HepG2 (cell line): ENCODE measurements around the gene AHNAK. TPM values are rescaled to one million over a fixed set of nuclear protein-coding genes. Genes with fewer than 3 reads are reported as not detected.
A peak's percentile ranks its signal among the peaks of the same experiment; 100 is the strongest.

Experiments
- ATAC-seq: fragments of 200-7000 bp; cut with Tn5 transposase; 3 replicates; pipeline ENCODE4 v1.9.1; 2020; ENCODE audit warnings: mild to moderate bottlenecking, moderate library complexity
- BruUV-seq: library from RNA; stranded (reverse); fragments of 400-500 nt; replicated peaks from 2 replicates; lab custom pipeline; 2021; lab: Mats Ljungman, UMichigan
- CTCF ChIA-PET: fragments of 300-600 bp; formaldehyde crosslinking; extraction: SDS; loops from one replicate; lab custom pipeline; 2021; ENCODE audit warnings: low total read pairs, inconsistent platforms, low intra/inter-chr PET ratio; lab: Yijun Ruan, JAX
- POLR2A ChIA-PET: fragments of 350-600 bp; sonication (Branson Sonifier 250); formaldehyde crosslinking; loops from one replicate; lab custom pipeline; 2020; ENCODE audit warnings: antibody characterized with exemption, inconsistent platforms; lab: Yijun Ruan, JAX
- DNase-seq: peaks from one replicate; pipeline ENCODE4 v3.0.0-alpha.2; 2015; ENCODE audit warnings: low spot score
- FAIRE-seq: peaks from 3 replicates; lab custom pipeline; 2011; peaks lifted over from hg19 to GRCh38; lab: Jason Lieb, UNC
- H2AFZ ChIP-seq: one replicate; pipeline ENCODE4 v1.6.1; 2011; ENCODE audit warnings: low read length, inconsistent platforms
- H3K27ac ChIP-seq: fragments of 300-600 bp; 3 replicates; pipeline ENCODE4 v1.8.0; 2011; ENCODE audit warnings: mixed run types, mild to moderate bottlenecking, mixed read lengths, low read length, inconsistent platforms; ENCODE audit not compliant: insufficient read depth; ENCODE audit errors: extremely low read length
- H3K27me3 ChIP-seq, 2 experiments: fragments of 200-600 bp in 1 of 2; 2 replicates in 1 of 2; 3 replicates in 1 of 2; pipeline versions ENCODE4 v1.6.0 to v1.8.0; 2011; ENCODE audit warnings: low read length in 2 of 2, mild to moderate bottlenecking in 2 of 2, moderate library complexity in 2 of 2, inconsistent platforms in 1 of 2; ENCODE audit not compliant: insufficient read depth in 2 of 2, control insufficient read depth in 1 of 2
- H3K36me3 ChIP-seq, 2 experiments: fragments of 200-600 bp in 1 of 2; replicated peaks in 1 of 2; 2 replicates in 1 of 2; 3 replicates in 1 of 2; pipeline versions ENCODE4 v1.5.1 to v1.8.0; 2011; ENCODE audit warnings: low read length in 2 of 2, inconsistent platforms in 1 of 2; ENCODE audit not compliant: insufficient read depth in 2 of 2, control insufficient read depth in 1 of 2
- H3K4me1 ChIP-seq: 2 replicates; pipeline ENCODE4 v1.5.1; 2012; ENCODE audit warnings: low read length, inconsistent platforms; ENCODE audit not compliant: insufficient read depth
- H3K4me2 ChIP-seq: 2 replicates; pipeline ENCODE4 v1.6.0; 2011; ENCODE audit warnings: low read depth, low read length, inconsistent platforms
- H3K4me3 ChIP-seq, 3 experiments: fragments of 200-600 bp in 1 of 3; sonication (generic), shearing (Covaris generic) in 1 of 3; replicated peaks in 1 of 3; 2 replicates each; pipeline ENCODE4 v1.5.1; 2011 to 2016; ENCODE audit warnings: low read length in 3 of 3, inconsistent platforms in 2 of 3, low read depth in 2 of 3, mild to moderate bottlenecking in 2 of 3, control low read depth in 1 of 3, mixed read lengths in 1 of 3; ENCODE audit not compliant: insufficient read depth in 1 of 3
- H3K79me2 ChIP-seq: one replicate; pipeline ENCODE4 v1.6.1; 2011; ENCODE audit warnings: low read length, inconsistent platforms; ENCODE audit not compliant: insufficient read depth
- H3K9ac ChIP-seq: 2 replicates; pipeline ENCODE4 v1.6.0; 2011; ENCODE audit warnings: mild to moderate bottlenecking, low read depth, low read length, inconsistent platforms; ENCODE audit not compliant: insufficient read depth
- H3K9me3 ChIP-seq: 2 replicates; pipeline ENCODE4 v1.5.1; 2012; ENCODE audit warnings: mild to moderate bottlenecking, low read length
- H4K20me1 ChIP-seq: 2 replicates; pipeline ENCODE4 v1.6.0; 2011; ENCODE audit warnings: inconsistent platforms, mild to moderate bottlenecking, low read length, moderate library complexity; ENCODE audit not compliant: insufficient read depth
- NFE2L2 ChIP-seq: fragments of 150-350 bp; IDR thresholded peaks from 2 replicates; pipeline ENCODE4 v1.6.1; 2014; ENCODE audit warnings: low read length
- SRY ChIP-seq: sonication (generic); formaldehyde crosslinking; IDR thresholded peaks from 2 replicates; pipeline ENCODE4 v1.8.0; 2022; ENCODE audit warnings: mild to moderate bottlenecking, missing genetic modification reagents
- TEAD3 ChIP-seq: optimal IDR thresholded peaks from 2 replicates; pipeline ENCODE3; 2016; ENCODE audit warnings: borderline replicate concordance
- ZNF792 ChIP-seq: IDR thresholded peaks from 2 replicates; pipeline ENCODE4 v1.6.1; 2016
- WGBS: methylation state at CpG from one replicate; pipeline ENCODE4 v1.1.6; 2017; ENCODE audit warnings: low lambda C conversion rate; 5-methylcytosine and 5-hydroxymethylcytosine counted together
- in situ Hi-C: cut with HindIII; loops from 2 replicates; pipeline ENCODE4 v1.10.0; 2017; ENCODE audit warnings: low pct_unique_long_range_greater_than_20kb; ENCODE audit not compliant: extremely low pct_ligation_motif_present
- intact Hi-C: fragments of 100-400 bp; cut with micrococcal nuclease; formaldehyde crosslinking; loops from one replicate; pipeline ENCODE4 v1.10.0; 2022; ENCODE audit not compliant: unreplicated experiment
- polyA plus RNA-seq, 8 experiments: library from polyadenylated mRNA; depleted of rRNA in 3 of 8; stranded (reverse) in 7 of 8; unstranded in 1 of 8; fragments of >200 nt; fragmentation: Illumina TruSeq in 4 of 8; extraction: Trizol in 4 of 8; gene quantifications; 2 replicates each; pipeline versions ENCODE4 v1.2.1 to v1.2.3, GENCODE V29; 2011 to 2016; ENCODE audit warnings: low read depth in 4 of 8, missing spikeins in 1 of 8, mixed read lengths in 1 of 8; ENCODE audit not compliant: insufficient read depth in 1 of 8
- total RNA-seq, 5 experiments: library from RNA; depleted of rRNA; stranded (reverse); fragments of >200 nt; fragmentation: Illumina TruSeq; extraction: Trizol; gene quantifications; 2 replicates each; pipeline ENCODE4 v1.2.3, GENCODE V29; 2016; ENCODE audit warnings: low read depth in 1 of 5

AHNAK gene
- total and polyA plus RNA-seq, 2 of the 13 experiments (the other 11 are each of a cell fraction or from before 2014, with no cell fraction given): 23.4 to 25.0 TPM

DNA sequence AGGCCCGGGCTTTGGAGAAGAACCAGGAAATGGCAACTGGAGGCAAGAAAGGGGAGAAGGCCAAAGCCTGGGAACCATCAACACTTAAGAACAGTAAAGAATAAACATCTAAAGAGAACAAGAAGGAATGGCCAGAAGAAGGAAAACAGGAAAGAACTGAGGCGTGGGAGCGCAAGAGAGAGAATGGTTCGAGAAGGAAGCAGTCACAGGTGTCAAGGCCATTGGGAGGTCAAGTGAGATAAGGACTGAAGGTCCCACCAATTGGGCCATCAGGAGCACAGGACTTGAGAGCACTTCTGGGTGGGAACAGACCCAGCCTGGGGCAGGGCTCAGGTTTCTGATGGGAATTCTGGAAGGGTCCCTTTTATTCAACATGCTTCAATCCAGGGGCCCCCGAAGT, 128.5 kb downstream of the AHNAK start:
- no peak for TF ChIP-seq SRY (CRISPR knock-in tag)
- TF ChIP-seq ZNF792 (CRISPR knock-in tag): no peak
- no peaks in the 10 kb centered on the region for H3K36me3 ChIP-seq
- H3K4me3 ChIP-seq: no peak overlapping the region
- no peak overlapping the region for H2AFZ ChIP-seq
- H3K9ac ChIP-seq: no peak overlapping the region
- no peaks in the 10 kb centered on the region for H3K9me3 ChIP-seq
- 53% methylated on average over 4 of the region's 5 CpGs for WGBS
- no TSS peak for BruUV-seq
- DNase-seq (no peak), FAIRE-seq (no peak), ATAC-seq (no peak)
- H3K27me3 ChIP-seq: peaks cover 0 to 25% of the 10 kb centered on the region in 2 experiments; a peak in 3 of 5 replicates
- peaks cover 18% of the 10 kb centered on the region for H3K4me1 ChIP-seq
- intact Hi-C loops: no loop called here
- ChIA-PET CTCF (no interaction called here), POLR2A (no interaction called here)
- in situ Hi-C loops: no loop called here
- H3K27ac ChIP-seq: no peak overlapping the region
- no peak overlapping the region for H3K4me2 ChIP-seq
- no peaks in the 10 kb centered on the region for H3K79me2 ChIP-seq
- no peaks in the 10 kb centered on the region for H4K20me1 ChIP-seq

DNA sequence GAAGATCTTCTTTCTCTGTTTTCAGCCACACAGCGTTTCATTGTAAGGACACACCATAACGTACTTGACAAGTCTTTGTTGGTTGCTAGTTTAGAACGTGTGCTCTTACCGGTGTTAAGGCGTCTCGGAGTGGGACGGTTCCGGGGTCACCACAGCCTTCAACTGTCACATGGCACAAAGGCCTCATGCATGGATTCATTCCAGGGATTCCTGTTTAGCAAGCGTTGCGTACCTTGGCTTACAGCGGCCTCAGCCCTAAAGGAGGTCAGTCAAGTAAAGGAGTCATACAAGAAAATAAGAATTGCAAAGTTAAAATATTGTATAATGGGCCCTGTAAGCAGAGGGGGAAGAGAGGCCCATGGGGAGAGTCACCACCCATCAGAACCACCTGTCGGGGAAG, 130.0 kb downstream of the AHNAK start:
- H4K20me1 ChIP-seq: no peaks in the 10 kb centered on the region
- H3K4me3 ChIP-seq: no peak overlapping the region
- H3K4me2 ChIP-seq: peak overlapping the region; percentile 35; the same call in 1 of the 2 replicates
- ATAC-seq (peak; percentile 37; the same call in 2 of the 3 replicates), DNase-seq (no peak), FAIRE-seq (no peak)
- no TSS peak for BruUV-seq
- in situ Hi-C loops (no loop called here), intact Hi-C loops (no loop called here)
- H3K36me3 ChIP-seq: no peaks in the 10 kb centered on the region
- TF ChIP-seq NFE2L2 (no peak), TEAD3 (CRISPR knock-in tag) (peak; percentile 72)
- H2AFZ ChIP-seq: no peak overlapping the region
- ChIA-PET POLR2A (no interaction called here), CTCF (no interaction called here)
- H3K9me3 ChIP-seq: no peaks in the 10 kb centered on the region
- H3K4me1 ChIP-seq: peaks cover 9% of the 10 kb centered on the region; the same call in 1 of the 2 replicates
- 23% methylated on average over 12 of the region's 12 CpGs for WGBS
- no peak overlapping the region for H3K9ac ChIP-seq
- H3K27ac ChIP-seq: no peak overlapping the region
- H3K79me2 ChIP-seq: no peaks in the 10 kb centered on the region
- peaks cover 0 to 28% of the 10 kb centered on the region in 2 experiments; a peak in 3 of 5 replicates for H3K27me3 ChIP-seq
